Fibroblast of lung (primary cell): Measurements from ENCODE around the gene MEF2D. TPM values are rescaled to one million over a fixed set of nuclear protein-coding genes. Genes with fewer than 3 reads are reported as not detected.

Experiments
- DNase-seq, 2 donors: peaks; one replicate each; pipeline versions ENCODE4 v3.0.0 to v3.0.0-alpha.2; 2010; ENCODE audit warnings: low read depth in 2 of 2
- H2AFZ ChIP-seq: 2 replicates; pipeline ENCODE4 v1.5.1; 2012; ENCODE audit warnings: low read length, control low read depth, inconsistent platforms
- H3K27ac ChIP-seq: 2 replicates; pipeline ENCODE4 v1.5.1; 2011; ENCODE audit warnings: low read length, control low read depth; ENCODE audit not compliant: insufficient read depth
- H3K27me3 ChIP-seq: 2 replicates; pipeline ENCODE4 v1.5.1; 2011; ENCODE audit warnings: mild to moderate bottlenecking, low read length; ENCODE audit not compliant: control insufficient read depth, insufficient read depth
- H3K36me3 ChIP-seq: 2 replicates; pipeline ENCODE4 v1.5.1; 2011; ENCODE audit warnings: low read length; ENCODE audit not compliant: control insufficient read depth, insufficient read depth
- H3K4me1 ChIP-seq: 2 replicates; pipeline ENCODE4 v1.5.1; 2011; ENCODE audit warnings: low read length; ENCODE audit not compliant: control insufficient read depth, insufficient read depth; ENCODE audit errors: extremely low read depth
- H3K4me2 ChIP-seq: 2 replicates; pipeline ENCODE4 v1.5.1; 2011; ENCODE audit warnings: low read length, control low read depth; ENCODE audit not compliant: insufficient read depth; ENCODE audit errors: extremely low read depth
- H3K4me3 ChIP-seq, 4 experiments: fragments of 200-600 bp in 1 of 4; sonication (generic) in 1 of 4; replicated peaks in 1 of 4; 2 replicates each; pipeline ENCODE4 v1.5.1; 2011 to 2016; ENCODE audit warnings: low read length in 4 of 4, low read depth in 3 of 4, mild to moderate bottlenecking in 3 of 4, control low read depth in 2 of 4, inconsistent platforms in 1 of 4, mixed read lengths in 1 of 4; ENCODE audit not compliant: insufficient read depth in 1 of 4; ENCODE audit errors: control extremely low read depth in 1 of 4
- H3K79me2 ChIP-seq: 2 replicates; pipeline ENCODE4 v1.5.1; 2012; ENCODE audit warnings: mild to moderate bottlenecking, low read length, inconsistent platforms; ENCODE audit not compliant: control insufficient read depth, insufficient read depth
- H3K9ac ChIP-seq: 2 replicates; pipeline ENCODE4 v1.5.1; 2011; ENCODE audit warnings: mild to moderate bottlenecking, low read length, control low read depth; ENCODE audit not compliant: insufficient read depth
- H3K9me3 ChIP-seq: 2 replicates; pipeline ENCODE4 v1.5.1; 2012; ENCODE audit warnings: low read depth, low read length; ENCODE audit not compliant: control insufficient read depth, insufficient read depth
- H4K20me1 ChIP-seq: 2 replicates; pipeline ENCODE4 v1.5.1; 2011; ENCODE audit warnings: low read length; ENCODE audit not compliant: control insufficient read depth, insufficient read depth; ENCODE audit errors: extremely low read depth
- EZH2 ChIP-seq: IDR thresholded peaks from 2 replicates; pipeline ENCODE4 v1.5.1; 2012; ENCODE audit warnings: low read length, control low read depth, mild to moderate bottlenecking; ENCODE audit errors: missing control alignments
- polyA plus RNA-seq, 2 donors: library from polyadenylated mRNA; depleted of rRNA in 1 of 2; stranded (reverse) in 1 of 2; unstranded in 1 of 2; fragments of >200 nt; gene quantifications; 2 replicates each; pipeline ENCODE4 v1.2.1, GENCODE V29; 2011 to 2012; ENCODE audit warnings: missing spikeins in 1 of 2
- total RNA-seq: library from RNA; depleted of rRNA; stranded (reverse); fragments of >200 nt; gene quantifications from 2 replicates; pipeline ENCODE4 v1.2.1, GENCODE V29; 2014
- TF ChIP-seq, protein P1 (sequence below), 2 donors: IDR thresholded peaks in 1 of 2; conservative IDR thresholded peaks in 1 of 2; 1 replicate in 1 of 2; 2 replicates in 1 of 2; pipeline ENCODE4 v1.5.1; 2011 to 2012; ENCODE audit warnings: low read length in 2 of 2, control low read depth in 1 of 2, inconsistent platforms in 1 of 2, low read depth in 1 of 2, mild to moderate bottlenecking in 1 of 2

The MEF2D gene
- total and polyA plus RNA-seq, 2 donors (not counting 1 experiment from before 2014, with no cell fraction given) = 9.9 to 12.7 TPM

DNA sequence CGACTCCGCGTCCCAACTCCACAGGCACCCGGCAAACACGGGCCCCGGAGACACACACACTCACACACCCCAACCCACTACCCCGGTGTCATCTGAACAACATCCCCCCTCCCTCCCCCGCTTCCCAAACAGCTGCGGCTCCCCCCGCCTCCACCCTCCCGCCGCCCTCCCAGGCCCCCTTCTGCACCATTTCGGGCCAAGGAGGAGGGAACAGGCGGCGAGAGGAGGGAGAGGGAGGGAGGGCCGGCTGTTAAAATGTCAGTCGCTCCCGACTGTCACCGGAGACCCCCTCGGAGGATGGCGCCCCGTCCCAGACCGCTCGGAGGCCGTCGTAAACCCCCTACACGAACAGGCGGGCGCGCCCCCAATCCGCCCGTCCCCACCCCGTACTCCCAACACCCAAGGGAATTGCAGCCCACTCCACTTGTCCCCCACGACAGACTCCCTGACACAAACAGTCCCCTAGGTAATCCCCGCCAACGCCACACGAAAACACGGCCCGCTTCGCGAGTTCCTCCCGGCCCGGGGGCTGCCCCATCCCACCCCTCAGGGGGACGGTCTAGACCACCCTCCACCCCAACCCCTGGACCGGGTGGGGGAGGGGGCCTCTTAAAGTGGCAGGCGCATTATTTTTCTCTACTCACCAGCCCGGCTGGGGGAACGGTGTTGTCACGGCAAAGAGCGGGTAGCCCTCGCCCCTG is 583 bp downstream of the MEF2D start:
- no peaks in the 10 kb centered on the region for H3K9me3 ChIP-seq
- H3K27ac ChIP-seq = peak overlapping the region; percentile 100
- H3K36me3 ChIP-seq = peaks cover 2% of the 10 kb centered on the region
- H3K79me2 ChIP-seq = peaks cover 52% of the 10 kb centered on the region
- H3K9ac ChIP-seq = peak overlapping the region; percentile 99
- H3K4me1 ChIP-seq = peaks cover 59% of the 10 kb centered on the region
- H3K4me2 ChIP-seq = peak overlapping the region; percentile 94
- TF ChIP-seq, protein P1, sequence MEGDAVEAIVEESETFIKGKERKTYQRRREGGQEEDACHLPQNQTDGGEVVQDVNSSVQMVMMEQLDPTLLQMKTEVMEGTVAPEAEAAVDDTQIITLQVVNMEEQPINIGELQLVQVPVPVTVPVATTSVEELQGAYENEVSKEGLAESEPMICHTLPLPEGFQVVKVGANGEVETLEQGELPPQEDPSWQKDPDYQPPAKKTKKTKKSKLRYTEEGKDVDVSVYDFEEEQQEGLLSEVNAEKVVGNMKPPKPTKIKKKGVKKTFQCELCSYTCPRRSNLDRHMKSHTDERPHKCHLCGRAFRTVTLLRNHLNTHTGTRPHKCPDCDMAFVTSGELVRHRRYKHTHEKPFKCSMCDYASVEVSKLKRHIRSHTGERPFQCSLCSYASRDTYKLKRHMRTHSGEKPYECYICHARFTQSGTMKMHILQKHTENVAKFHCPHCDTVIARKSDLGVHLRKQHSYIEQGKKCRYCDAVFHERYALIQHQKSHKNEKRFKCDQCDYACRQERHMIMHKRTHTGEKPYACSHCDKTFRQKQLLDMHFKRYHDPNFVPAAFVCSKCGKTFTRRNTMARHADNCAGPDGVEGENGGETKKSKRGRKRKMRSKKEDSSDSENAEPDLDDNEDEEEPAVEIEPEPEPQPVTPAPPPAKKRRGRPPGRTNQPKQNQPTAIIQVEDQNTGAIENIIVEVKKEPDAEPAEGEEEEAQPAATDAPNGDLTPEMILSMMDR (conservative IDR thresholded peaks at IDR 0.05 in 1 of 2, IDR thresholded peaks at IDR 0.05 in 1 of 2; ENCODE audit: low read depth in 1 of 2, low read length in 2 of 2) = no peak
- TF ChIP-seq EZH2 = no peak
- H4K20me1 ChIP-seq = peaks cover 5% of the 10 kb centered on the region
- no peaks in the 10 kb centered on the region for H3K27me3 ChIP-seq
- no peak overlapping the region for H2AFZ ChIP-seq
- peak overlapping the region; percentile 81 to 95 (median 91) for H3K4me3 ChIP-seq
- DNase-seq = peak in 1 of 2 donors; percentile 68

DNA sequence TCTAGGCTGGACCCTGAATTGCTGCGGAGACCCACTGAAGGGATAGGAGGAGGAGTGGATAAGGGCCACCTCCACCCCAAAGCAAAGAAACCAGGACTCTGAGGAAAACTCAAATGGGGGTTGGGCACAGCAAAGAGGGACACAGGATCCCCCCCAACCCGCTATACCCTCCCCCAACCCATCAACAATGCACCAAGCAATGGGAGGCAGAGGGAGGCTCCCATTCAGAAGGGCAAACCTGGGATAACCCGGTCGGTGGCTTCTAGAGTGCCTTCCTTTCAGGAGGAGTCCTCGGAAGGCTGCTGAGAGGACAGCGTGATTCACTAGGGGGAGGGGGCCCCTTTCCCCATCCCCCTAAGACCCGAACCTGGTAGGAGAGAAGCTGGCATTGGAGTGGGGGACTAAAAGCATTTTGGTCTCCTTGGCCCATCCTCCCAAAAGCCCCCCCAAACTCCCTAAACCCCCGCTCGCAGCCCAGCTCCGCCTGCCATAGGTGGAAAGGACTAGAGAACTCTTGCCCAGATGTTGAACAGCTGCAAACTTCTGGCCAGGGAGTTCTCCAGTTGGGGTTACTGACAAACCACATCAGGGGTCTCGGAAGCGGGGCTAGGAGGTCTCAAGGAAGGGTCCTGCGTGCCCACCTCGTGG is 1.3 kb downstream of the MEF2D start:
- Histone ChIP-seq H3K79me2 (peaks cover 58% of the 10 kb centered on the region), H3K4me1 (peaks cover 53% of the 10 kb centered on the region), H3K4me2 (peak overlapping the region; percentile 94), H3K27me3 (no peaks in the 10 kb centered on the region), H3K27ac (peak overlapping the region; percentile 85), H2AFZ (no peak overlapping the region), H3K9ac (peak overlapping the region; percentile 75), H4K20me1 (peaks cover 5% of the 10 kb centered on the region), H3K4me3 (peak overlapping the region; percentile 81 to 95 (median 91)), H3K9me3 (no peaks in the 10 kb centered on the region), H3K36me3 (peaks cover 4% of the 10 kb centered on the region)
- peak in 1 of 2 donors; percentile 35 for DNase-seq
- TF ChIP-seq EZH2 = no peak
- TF ChIP-seq, protein P1 (conservative IDR thresholded peaks at IDR 0.05 in 1 of 2, IDR thresholded peaks at IDR 0.05 in 1 of 2; ENCODE audit: low read depth in 1 of 2, low read length in 2 of 2) = no peak

DNA sequence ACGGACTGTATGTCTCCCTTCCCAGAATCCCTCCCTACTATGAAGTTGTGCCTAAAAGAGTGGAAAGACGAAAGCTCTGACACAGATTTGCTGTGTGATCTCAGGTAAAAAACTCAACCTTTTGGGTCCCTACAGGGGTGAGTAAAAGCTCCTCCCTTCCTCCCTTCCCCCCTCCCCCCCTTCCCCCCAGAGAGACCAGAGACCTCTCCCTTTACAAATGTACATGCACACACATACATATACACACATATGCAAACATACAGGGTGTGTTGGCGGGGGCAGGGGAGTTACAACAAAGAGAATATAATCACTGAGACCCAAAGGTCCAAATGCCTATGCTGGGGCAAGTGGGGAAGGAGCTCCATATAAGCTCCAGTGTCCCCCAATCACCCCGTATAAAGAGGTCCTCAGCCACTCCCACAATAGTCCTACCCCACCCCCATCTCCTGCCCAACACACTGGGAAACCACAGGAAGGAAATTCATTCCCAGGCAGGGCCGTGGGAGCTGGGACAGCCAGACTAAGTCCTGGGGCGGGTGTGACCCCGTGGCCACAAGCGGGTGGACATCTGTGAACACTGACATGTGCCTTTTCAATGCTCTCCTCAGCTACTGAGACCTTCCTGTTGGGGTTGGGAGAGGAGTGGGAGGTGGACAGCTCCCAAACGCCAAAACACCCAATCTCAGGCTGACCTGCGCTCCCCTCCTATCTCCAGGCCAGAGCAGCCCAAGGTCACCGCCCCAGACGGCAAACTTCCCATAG is 2.0 kb downstream of the MEF2D start:
- TF ChIP-seq, protein P1 (conservative IDR thresholded peaks at IDR 0.05 in 1 of 2, IDR thresholded peaks at IDR 0.05 in 1 of 2; ENCODE audit: low read depth in 1 of 2, low read length in 2 of 2) = no peak
- no peak for TF ChIP-seq EZH2
- H3K79me2 ChIP-seq = peaks cover 65% of the 10 kb centered on the region
- peaks cover 47% of the 10 kb centered on the region for H3K4me1 ChIP-seq
- H3K4me3 ChIP-seq = peak overlapping the region; percentile 81 to 95 (median 91)
- peak overlapping the region; percentile 75 for H3K9ac ChIP-seq
- H4K20me1 ChIP-seq = peaks cover 5% of the 10 kb centered on the region
- H3K36me3 ChIP-seq = peaks cover 4% of the 10 kb centered on the region
- peak overlapping the region; percentile 94 for H3K4me2 ChIP-seq
- H3K27me3 ChIP-seq = no peaks in the 10 kb centered on the region
- peak overlapping the region; percentile 85 for H3K27ac ChIP-seq
- no peak overlapping the region for H2AFZ ChIP-seq
- DNase-seq = peak; percentile 55 to 63
- no peaks in the 10 kb centered on the region for H3K9me3 ChIP-seq
